Activated gamma-delta T cell treated with anti-CD3 and anti-CD28 coated beads, Interleukin-2, amount 50 U/mL, for 16 hours (primary cell): ENCODE results near the gene TSEN15.
"Not testable (repeated sequence)": the region's sequence is repeated elsewhere in the genome, so short reads cannot be mapped to it uniquely, and the experiment has no call there.

Experiments
- DNase-seq: peaks from one replicate; pipeline ENCODE4 v3.0.0-alpha.2; 2020; ENCODE audit warnings: low read depth

The TSEN15 gene

GRCh38 chr1:184031409-184032107 lies 20.0 kb upstream of the TSEN15 start:
- DNase-seq = no peak

GRCh38 chr1:184032306-184032929 lies 19.1 kb upstream of the TSEN15 start:
- no peak for DNase-seq

GRCh38 chr1:184032930-184033418 lies 18.6 kb upstream of the TSEN15 start:
- DNase-seq = no peak

DNA sequence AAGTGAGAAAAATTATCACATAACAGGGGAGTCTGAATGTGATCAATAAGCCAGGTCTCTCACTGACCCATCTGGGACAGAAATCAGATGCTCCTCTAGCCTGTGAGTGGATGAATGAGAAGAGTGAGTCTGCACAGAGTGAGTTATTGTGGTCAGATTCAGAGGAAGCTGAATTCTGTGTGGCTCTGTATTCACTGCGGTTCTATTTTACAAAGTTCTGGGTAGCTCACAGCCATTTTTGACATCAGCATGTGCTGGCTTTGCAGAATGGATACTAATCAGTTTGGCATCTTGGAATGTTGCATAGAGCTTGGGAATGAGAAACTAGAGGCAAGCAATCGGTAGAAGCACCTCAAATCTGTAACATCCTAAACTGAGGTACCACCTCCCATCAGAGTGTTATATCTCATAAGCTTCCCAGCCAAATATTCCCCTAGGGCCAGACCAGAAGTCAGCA lies 17.8 kb upstream of the TSEN15 start:
- no peak for DNase-seq

- DNase-seq = no peak
These were observed 16.7 kb upstream of the TSEN15 start for GRCh38 chr1:184034761-184035379.

DNA sequence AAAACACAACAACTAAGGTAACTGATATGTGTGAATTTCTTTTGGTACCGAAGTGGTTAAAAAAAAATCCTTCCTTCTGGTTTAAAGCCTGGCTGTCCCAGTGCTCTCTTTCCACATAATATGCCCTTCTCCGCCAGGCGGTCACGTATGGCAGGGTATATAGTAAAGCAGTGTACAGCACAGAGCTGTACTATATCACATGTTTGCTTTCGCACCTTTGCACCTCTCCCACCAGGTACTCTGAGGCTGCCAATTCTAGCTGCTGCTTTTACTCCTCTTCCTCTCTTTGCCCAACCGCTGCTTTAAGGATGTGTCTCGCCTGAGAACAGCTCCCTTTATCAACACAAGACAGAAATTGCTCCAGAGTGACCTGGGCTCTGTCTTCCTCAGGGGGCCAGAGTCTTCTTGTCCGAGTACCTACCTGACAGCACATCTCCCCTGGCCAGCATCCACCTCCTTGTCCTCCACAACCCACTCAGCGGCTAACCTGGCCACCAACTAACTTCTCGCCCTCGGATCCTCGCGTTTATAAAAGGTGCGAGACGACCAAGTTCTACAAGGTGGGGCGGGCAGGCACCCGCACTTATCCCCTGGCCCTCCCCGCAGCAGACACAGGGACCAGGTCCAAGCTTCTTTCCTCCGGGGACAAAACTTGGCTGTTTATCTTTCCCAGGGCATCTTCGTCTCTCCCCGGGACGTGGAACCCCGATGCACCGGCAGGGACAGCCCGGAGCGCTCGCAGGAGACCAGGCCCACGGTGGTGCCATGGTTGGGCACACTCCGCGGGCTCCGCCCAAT lies 15.6 kb upstream of the TSEN15 start:
- no peak for DNase-seq

DNA sequence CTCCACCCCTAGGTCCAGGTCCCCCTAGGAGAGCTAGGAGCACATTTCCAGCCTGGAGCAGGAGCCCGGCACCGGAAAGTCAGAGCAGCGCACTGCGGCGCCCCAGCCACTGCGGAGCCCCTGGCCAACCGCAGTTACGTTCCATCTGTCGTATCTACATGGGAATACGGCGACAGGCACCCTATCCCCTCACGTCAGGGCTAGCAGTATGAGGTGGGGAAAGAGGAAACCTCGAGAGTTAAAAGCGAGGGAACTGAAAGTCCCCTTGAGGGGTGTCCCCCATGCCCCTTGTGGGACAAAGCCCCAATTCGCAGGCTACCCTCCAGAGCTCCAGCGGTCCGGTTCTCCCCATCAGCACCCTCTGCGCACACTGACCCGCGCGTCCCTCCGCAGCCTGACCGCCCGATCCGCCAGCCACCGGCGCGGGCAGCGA lies 15.0 kb upstream of the TSEN15 start:
- DNase-seq = no peak

- DNase-seq = no peak
These were observed 13.5 kb upstream of the TSEN15 start for GRCh38 chr1:184037849-184038591.

- DNase-seq = no peak
These were observed 12.4 kb upstream of the TSEN15 start for GRCh38 chr1:184039126-184039525.

DNA sequence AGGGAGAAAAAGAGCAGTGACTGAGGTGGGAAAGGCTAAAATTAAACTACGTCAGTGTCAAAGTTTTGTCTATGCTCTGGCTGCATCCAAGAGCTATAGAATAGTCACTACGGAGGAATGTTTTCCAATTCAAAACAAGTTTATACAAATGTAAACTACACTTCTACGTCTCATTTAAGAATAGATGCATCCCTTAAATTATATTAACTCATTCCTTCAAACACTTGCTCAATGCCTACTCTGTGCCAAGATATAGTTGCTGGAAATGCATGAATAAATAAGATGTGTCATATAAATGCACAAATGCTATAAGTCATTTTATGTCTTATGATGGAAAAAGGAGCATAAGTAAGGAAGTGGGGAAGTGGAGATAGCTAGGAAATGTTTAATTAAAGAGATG lies 9.8 kb upstream of the TSEN15 start:
- DNase-seq = no peak

- not testable (repeated sequence) for DNase-seq
These were observed 8.2 kb upstream of the TSEN15 start for GRCh38 chr1:184043315-184043714.

DNA sequence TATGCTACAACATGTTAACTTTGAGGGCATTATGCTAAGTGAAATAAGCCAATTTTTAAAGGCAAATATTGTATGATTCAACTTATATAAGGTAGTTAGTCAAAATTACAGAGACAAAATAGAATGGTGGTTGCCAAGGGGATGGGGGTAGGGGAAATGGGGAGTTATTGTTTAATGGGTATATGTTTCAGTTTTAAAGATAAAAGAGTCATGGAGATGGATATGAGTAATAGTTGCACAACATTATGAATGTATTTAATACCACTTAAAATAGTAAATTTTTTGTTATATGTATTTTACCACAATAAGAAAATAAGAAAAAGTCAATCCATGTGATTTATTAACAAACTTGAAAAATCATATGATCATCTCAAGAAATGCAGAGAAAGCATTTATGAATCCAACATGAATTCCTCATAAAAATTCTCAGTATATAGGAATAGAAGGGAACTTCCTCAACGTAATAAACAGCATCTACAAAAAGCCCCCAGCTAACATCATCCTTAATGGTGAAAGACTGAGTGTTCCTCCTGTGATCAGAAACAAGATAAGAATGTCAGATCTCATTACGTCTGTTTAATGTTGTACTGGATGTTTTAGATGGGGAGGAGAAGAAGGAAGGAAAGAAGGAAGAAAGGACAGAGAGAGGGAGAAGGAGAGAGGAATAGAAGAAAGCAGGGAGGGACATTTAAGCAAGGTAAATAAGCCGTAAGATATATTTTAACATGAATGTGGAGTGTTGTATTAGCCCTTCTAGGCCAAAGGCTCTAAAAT lies 6.7 kb upstream of the TSEN15 start:
- DNase-seq = no peak

DNA sequence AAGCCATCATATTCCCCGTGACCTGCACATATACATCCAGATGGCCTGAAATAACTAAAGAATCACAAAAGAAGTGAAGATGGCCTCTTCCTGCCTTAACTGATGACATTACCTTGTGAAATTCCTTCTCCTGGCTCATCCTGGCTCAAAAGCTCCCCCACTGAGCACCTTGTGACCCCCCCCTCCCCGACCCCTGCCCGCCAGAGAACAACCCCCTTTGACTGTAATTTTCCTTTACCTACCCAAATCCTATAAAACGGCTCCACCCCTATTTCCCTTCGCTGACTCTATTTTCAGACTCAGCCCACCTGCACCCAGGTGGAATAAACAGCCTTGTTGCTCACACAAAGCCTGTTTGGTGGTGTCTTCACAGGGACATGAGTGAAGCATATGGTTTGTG lies 4.0 kb upstream of the TSEN15 start:
- DNase-seq = not testable (repeated sequence)

DNA sequence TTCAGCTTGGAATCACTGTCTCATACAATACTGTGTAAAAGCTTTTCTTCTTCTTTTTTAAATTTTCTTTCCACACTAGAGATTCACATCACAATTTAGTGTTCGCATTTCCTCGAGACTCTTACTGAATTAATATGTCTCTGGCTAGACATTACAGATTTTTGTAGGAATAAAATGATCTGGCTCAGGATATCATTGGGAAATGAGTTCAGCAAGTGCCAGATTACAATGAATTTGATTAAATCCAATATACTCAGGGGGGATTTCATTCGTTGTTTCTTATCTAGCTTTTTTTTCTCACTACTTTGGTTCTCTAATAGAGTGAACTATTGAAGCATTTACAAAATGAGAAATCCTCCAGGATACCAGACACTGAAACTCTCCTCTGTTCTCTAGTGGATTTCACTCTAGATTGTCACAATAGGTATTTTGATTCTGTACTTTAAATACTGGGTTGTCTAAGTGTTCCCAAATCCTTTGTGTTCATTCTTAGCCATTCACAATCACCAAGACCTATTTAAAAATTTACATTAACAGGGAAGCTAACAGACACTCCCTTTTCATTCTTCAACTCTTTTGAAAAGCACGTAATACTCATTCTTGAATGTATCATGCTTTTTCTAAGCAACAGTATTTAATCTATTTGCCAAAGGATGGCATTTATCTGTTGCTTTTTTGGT lies 2.8 kb upstream of the TSEN15 start:
- DNase-seq = no peak

DNA sequence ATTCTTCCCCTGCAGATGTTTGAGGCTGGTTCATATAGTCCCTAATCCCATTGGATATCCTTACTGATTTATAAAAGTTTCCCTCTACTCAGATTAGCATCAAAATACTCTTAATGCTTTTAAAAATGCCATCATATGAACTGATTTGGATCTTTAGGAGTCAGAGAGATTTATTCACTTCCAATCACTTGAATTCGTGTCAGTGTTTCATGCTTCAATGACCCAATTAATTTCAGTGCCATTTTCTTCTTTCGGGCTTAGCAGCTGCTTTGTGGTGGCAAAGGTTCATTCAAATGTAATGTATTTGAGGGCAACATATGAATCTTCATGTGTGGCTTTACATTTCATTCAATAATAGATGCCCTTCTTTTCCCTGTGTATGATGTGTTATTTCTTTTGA lies 2.2 kb upstream of the TSEN15 start:
- no peak for DNase-seq

DNA sequence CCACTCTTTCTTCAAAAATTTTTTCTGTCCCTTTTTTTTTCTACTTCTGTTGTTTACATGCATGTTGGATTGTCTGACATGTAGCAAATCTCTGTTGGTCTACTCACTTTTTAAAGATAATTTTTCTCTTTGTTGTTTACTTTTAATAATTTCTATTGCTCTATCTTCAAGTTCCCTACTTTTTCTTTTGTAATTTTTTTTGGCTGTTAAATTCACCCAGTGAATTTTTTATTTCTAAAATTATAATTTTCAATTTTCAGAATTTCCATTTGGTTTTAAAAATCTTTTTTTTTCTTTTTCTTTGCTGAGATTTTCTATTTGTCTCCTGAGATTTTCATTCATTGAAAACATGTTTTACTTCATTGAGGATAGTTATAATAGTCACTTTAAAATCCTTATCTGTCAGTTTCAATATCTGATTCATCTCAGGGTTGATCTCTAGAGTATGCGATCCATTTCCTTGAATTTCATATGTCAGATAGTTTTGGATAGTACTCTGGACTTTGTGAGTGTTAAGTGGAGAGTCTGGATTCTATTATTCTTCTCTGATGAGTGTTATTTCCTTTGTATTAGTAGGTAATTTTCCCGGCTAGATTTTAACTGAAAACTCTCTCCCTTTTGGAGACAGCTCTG lies 1.6 kb upstream of the TSEN15 start:
- DNase-seq = no peak

GRCh38 chr1:184050636-184051035 lies 894 bp upstream of the TSEN15 start:
- no peak for DNase-seq

DNA sequence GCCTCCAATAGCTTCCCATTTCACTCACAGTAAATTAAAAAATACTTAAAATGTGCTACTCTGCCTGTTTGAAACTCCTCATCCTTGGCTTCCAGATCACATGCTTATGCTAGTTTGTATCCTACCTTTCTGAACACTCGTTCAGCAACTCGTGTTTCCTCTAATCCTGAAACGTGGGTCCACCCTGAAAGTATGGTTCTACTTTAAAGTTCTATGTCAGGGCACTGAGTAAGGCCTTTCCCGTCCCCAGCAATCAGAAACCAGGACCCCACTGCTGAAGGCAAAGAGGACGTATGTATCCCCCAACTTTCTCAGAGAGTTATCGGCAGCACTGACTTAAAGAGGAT lies 419 bp upstream of the TSEN15 start:
- no peak for DNase-seq

- no peak for DNase-seq
These were observed 647 bp downstream of the TSEN15 start for GRCh38 chr1:184052194-184052559.

DNA sequence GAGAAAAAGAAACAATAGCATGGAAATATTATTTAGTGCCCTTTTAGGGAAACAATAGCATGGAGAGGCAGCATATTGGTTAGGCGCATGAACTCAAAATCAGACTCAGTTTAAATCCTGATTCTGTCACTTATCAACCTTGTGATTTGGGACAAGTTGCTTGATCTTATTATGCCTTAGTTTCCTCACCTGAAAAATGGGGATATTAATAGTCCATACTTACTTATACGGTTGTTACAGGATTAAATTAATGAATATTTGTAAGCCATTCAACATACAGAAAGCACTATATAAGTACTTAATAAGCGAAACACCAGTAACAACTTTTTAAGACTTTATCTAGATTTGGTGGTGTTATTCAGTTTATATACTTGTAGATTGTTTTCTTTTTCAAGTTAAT lies 1.2 kb downstream of the TSEN15 start:
- DNase-seq = no peak
